CD4-positive, alpha-beta T cell treated with Interferon gamma for 1 hour (primary cell): ENCODE data around the gene ARAP1.
A peak's percentile ranks its signal among the peaks of the same experiment; 100 is the strongest.

Experiments used
- DNase-seq: peaks from one replicate; pipeline ENCODE4 v3.0.0-alpha.2; 2020

Gene ARAP1

DNA sequence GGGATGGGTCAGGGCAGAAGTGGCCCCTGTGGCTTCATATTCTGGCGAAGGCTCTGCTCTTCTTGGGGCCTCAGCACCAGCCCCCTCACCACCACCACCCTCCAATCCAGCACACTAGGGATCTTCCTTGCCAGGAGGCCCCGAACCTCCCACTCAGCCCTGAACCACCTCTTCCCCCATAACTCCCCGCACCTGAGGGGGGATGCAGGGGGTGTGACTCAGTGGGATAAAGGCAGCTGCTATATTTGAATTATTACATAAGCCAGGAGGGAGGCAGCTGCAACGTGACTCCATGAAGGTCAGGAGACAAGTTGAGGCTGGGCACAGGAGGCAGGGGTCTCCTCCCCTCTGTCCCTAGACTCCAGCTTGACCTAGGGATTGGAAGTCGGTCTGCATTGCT, 72.3 kb downstream of the ARAP1 start:
- no peak for DNase-seq

- DNase-seq = no peak
These were observed 73.7 kb downstream of the ARAP1 start for GRCh38 chr11:72678524-72678923.

GRCh38 chr11:72676861-72677341, 75.3 kb downstream of the ARAP1 start:
- peak; percentile 40 for DNase-seq

GRCh38 chr11:72675221-72675620, 77.0 kb downstream of the ARAP1 start:
- no peak for DNase-seq

- DNase-seq = no peak
These were observed 78.0 kb downstream of the ARAP1 start, which contains the start of gene PDE2A for GRCh38 chr11:72673943-72674828. Gene PDE2A, minus strand, starts transcription at chr11:72674422. Its CDS starts 215 bp downstream, at chr11:72674207.

GRCh38 chr11:72673284-72673942, 78.8 kb downstream of the ARAP1 start:
- no peak for DNase-seq

DNA sequence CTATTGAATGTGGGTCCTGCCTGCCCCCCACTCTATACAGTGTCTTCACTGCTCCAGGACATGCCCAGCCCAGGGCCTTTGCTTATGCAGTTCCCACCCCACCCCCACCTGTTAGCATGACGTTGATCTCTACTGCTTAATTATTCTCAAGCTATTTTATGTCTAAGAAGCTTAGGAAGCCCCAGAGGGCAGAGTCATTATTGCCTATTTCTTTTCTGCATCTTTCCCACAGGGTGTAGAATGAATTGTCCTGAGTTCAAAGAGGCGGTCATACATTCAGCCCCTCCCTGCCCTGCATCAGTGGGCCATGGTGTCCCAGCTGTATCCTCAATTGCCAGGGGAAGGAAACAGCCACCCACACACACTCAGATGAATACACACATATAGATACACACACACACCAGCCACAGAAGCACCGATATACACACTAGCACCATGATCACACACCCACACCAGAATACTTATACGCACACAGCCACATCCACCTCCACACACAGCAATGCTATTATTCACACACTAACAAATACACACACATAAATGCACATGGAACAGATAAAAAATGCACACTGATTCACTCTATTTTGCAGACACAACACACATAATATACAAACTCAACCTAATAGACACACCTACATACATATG, 79.5 kb downstream of the ARAP1 start:
- DNase-seq = no peak

DNA sequence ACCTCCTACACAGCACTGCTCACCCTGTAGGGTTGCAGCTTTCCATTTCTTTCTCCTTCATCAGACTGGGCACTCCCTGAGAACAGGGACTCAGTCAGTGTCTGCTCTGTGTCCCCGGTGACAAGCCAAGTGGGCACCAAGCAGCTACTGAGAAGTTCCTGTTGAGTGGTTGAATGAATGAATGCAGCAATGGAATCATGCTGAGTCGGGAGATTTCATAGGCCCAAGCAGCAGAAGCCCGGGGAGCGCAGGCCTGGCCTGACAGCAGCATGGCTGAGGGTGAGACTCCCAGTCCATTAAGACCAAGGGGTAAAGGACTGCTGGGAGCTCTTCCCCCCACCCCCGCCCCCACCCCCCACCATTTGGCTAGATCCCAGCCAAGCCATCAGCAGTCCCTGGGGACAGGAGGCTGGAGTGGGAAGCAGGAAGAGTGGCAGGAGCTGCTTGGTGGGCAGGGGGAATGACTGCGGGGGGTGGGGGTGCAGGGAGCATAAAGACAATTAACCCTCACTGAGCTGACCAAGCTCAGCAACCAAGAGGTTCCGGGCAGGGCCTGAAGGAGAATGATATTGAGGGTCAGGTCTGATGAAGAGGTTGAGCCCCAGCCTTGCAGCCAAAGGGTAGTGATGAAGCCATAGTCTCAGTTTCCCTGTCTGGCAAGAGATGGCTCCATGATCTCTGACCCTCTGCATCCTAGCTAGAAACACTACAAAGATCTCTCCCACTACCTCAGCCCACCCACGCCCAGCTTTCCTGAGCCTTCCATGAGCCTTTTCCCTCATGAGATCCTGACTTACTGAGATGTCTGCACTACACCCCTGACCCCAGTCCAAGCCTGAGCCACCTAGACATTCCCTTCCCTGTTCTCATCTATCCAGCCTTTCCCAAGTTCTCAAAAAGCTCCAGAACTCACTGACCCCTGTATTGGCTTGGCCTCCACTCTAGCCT, 80.8 kb downstream of the ARAP1 start:
- no peak for DNase-seq

DNA sequence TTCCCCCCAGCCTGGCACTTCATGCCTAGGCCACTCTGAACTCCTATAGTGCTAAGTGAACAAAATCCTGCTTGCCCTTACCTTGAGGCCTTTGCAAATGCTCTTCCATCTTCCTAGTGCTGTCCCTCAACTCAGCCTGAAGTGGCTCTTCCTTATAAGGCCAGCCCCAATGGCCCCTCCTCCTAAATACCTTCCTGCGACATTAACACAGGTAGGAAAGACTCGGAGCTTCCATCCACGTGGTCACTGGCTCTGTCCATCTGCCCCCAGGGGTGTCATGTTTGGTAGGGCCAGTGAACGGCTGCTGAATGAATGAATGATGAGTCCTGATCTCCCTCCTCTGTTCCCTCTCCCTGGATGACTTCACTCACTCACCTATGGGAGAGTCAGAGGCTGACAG, 82.2 kb downstream of the ARAP1 start:
- DNase-seq = no peak

DNA sequence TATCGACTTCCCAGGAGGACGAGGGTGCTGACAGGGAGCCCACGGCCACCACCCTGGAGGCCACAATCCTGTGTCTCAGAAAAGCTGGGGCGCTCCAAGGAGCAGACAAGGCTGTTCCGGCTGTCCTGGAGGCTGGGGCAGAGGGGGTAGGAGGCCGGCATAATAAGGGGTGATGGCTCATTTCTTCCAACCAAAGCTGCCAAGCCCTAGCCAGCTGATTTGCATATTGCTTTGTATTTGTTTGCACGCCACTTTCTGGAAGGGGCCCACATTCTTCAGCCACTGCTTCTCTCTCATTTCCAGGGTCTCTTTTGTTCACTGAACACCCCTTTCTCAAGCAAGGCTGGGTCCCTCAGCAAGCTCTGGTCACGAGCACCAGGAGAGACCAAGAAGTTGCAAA, 82.7 kb downstream of the ARAP1 start:
- no peak for DNase-seq

- DNase-seq = no peak
These were observed 83.4 kb downstream of the ARAP1 start for GRCh38 chr11:72668629-72669347.

DNA sequence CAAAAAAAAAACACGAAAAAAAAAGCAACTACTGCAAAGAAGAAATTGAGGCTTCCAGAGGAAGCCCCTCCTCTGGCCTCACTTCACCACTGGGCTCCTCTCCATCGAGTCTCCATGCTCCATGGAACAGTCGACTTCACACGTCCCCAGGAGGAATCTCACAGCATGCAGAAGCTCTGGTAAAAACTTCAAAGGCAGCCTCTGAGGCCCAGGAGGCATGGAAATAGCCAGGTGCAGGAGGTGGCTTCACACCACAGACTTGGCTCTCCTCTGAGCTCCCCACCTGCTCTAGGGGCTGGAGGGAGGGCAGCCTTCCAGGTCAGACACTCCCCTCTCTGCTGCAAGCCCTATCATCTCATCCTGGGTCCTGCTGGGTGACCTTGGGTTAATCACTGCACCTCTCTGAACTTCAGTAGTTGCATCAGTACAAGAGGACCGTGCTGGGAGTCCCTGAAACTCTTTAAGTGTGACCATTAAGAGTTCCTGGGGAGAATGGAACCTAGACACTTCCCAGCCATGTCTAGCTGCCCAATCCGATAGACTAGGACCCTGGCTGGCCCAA, 86.2 kb downstream of the ARAP1 start:
- no peak for DNase-seq

GRCh38 chr11:72662036-72662435, 90.2 kb downstream of the ARAP1 start:
- no peak for DNase-seq

DNA sequence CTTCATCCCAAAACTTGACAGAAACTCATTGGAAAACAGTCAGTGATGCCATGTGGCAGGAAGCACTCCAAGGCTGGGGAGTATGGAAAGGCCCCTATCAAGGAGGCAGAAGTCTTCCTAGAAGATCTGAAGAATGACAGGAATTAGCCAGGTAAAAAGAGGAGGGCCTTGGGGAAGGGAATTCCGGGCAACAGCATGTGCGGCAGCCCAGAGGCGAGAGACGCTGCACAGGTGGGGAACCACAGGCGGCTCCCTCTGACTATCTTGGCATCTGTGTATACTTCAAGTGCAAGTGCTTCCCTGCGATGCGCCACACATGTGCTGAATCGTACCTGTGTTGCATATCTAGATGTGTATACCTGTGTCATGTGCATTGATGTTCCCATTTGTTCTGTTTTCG, 90.7 kb downstream of the ARAP1 start:
- no peak for DNase-seq

DNA sequence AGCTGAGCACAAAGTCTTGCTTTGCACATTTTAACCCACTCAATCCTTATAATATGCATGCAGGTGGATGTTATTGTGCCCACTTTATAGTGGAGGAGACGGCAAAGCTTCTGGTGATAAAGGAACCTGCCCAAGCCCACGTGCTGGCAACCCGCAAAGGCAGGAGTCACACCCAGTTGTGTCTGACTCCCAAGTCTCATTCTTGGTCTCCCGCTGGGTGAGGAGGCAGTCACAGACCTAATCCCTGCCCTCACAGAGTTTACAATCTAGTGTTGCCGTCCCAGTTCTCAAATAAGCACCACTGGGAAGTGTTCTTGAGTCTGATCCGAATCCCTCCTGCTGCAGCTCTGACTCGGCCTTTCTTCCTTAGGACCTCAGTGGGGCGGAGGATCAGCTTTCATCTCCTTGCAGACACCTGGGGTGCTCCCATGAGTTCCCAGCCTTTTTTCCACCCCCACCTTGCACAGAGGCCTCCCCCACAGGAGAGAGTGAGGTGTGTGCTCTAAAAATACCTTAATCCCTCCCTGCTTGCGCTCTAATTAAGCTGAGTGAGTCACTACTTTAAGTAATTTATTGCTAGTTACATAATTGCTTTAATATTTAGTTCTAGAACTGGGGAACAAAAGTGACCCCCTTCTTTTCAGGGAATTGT, 93.1 kb downstream of the ARAP1 start:
- DNase-seq = no peak

- DNase-seq = no peak
These were observed 94.7 kb downstream of the ARAP1 start for GRCh38 chr11:72657411-72658100.

- no peak for DNase-seq
These were observed 96.2 kb downstream of the ARAP1 start for GRCh38 chr11:72655896-72656464.

- DNase-seq = no peak
These were observed 97.2 kb downstream of the ARAP1 start for GRCh38 chr11:72655014-72655413.

- DNase-seq = no peak
These were observed 98.6 kb downstream of the ARAP1 start for GRCh38 chr11:72653649-72654048.
